Measurements from ENCODE around the gene SLC44A2. TPM values are rescaled to one million over a fixed set of nuclear protein-coding genes. Genes with fewer than 3 reads are reported as not detected.
A peak's percentile ranks its signal among the peaks of the same experiment; 100 is the strongest.

Gene SLC44A2
- total and polyA plus RNA-seq, 10 of the 15 experiments (the other 5 are each of a cell fraction or from before 2014, with no cell fraction given) = 3.0 to 51.3 (median 26.8) TPM

GRCh38 chr19:10580979-10581631, 44.2 kb upstream of the SLC44A2 start (continued):
- TF ChIP-seq ATF3 (IDR thresholded peaks at IDR 0.05; ENCODE audit: borderline replicate concordance, extremely low read depth, low read depth, low read length) (0 out of 2 replicates have a peak, but pooled peaks have one; percentile 57), RB1 (IDR thresholded peaks at IDR 0.05; ENCODE audit: borderline replicate concordance) (peak; percentile 43; the same call in 1 of the 2 replicates), SMAD1 (IDR thresholded peaks at IDR 0.05; ENCODE audit: low read depth, partially characterized antibody) (no peak), CEBPZ (IDR thresholded peaks at IDR 0.05; ENCODE audit: low read depth, low read length) (no peak), SMC3 (IDR thresholded peaks at IDR 0.05; ENCODE audit: borderline replicate concordance, low read length) (peak; percentile 100), JUNB (IDR thresholded peaks at IDR 0.05) (no peak), PML (IDR thresholded peaks at IDR 0.05; ENCODE audit: low read length) (no peak), NKRF (conservative IDR thresholded peaks at IDR 0.05) (0 out of 2 replicates have a peak, but pooled peaks have one; percentile 26), YBX1 (IDR thresholded peaks at IDR 0.05) (no peak), EP300 (IDR thresholded peaks at IDR 0.05; ENCODE audit: borderline replicate concordance in 1 of 2, control insufficient read depth in 1 of 2, low read depth in 2 of 2, low read length in 2 of 2) (no peak), ZSCAN29 (IDR thresholded peaks at IDR 0.05) (no peak), MTA2 (IDR thresholded peaks at IDR 0.05; ENCODE audit: low read depth) (no peak), PRDM15 (CRISPR knock-in tag; IDR thresholded peaks at IDR 0.05) (no peak), RAD51 (IDR thresholded peaks at IDR 0.05) (peak; percentile 24; the same call in 1 of the 2 replicates), BMI1 (IDR thresholded peaks at IDR 0.05; ENCODE audit: borderline replicate concordance) (no peak), NR2C1 (IDR thresholded peaks at IDR 0.05) (no peak), SMAD5 (IDR thresholded peaks at IDR 0.05; ENCODE audit: low read depth) (no peak), PAX8 (IDR thresholded peaks at IDR 0.05) (no peak), IRF4 (IDR thresholded peaks at IDR 0.05; ENCODE audit: low read depth, low read length) (0 out of 2 replicates have a peak, but pooled peaks have one; percentile 12)
